Measurements from ENCODE around the gene UGT3A2. TPM values are rescaled to one million over a fixed set of nuclear protein-coding genes. Genes with fewer than 3 reads are reported as not detected.

The UGT3A2 gene
- total and polyA plus RNA-seq, 2 of the 4 experiments (the other 2 are of a cell fraction), result not detected

DNA sequence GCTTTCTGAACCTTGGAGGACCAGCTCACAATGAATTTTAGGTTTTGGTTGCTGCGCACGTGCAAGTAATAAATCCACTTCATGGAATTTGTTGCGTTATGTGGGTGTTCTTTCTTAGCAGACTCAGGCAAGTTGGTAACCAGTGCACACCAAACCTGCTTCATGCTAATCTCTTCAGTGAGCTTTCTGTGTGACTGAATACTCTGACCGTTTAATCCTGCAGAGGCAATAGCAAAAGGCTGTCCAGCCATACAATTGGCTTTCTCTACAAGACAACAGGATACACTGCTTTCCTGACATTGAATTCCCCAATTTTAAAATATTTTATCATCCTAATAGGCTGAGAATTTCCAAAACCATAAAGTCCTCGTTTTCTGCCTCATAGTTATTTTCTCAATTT, 10.3 kb downstream of the UGT3A2 start:
- Histone ChIP-seq H3K23ac (ENCODE audit: low read depth, low read length) (no peak overlapping the region), H3K36me3 (ENCODE audit: control insufficient read depth, insufficient read depth, low read length) (no peaks in the 10 kb centered on the region), H3K4me2 (ENCODE audit: low read depth, low read length) (no peak overlapping the region), H2AK5ac (ENCODE audit: low read depth, low read length) (no peak overlapping the region), H2AFZ (replicated peaks; ENCODE audit: low read length, poor library complexity) (no peak overlapping the region), H2BK120ac (ENCODE audit: low read depth, low read length) (no peak overlapping the region), H4K8ac (ENCODE audit: low read depth in 2 of 2, low read length in 2 of 2) (no peak overlapping the region), H3K79me1 (ENCODE audit: low read depth in 1 of 2, low read length in 2 of 2) (no peaks in the 10 kb centered on the region), H4K5ac (ENCODE audit: low read depth, low read length) (no peak overlapping the region), H2AK9ac (replicated peaks; ENCODE audit: low read depth, low read length, poor library complexity) (no peak overlapping the region), H3K27me3 (ENCODE audit: control insufficient read depth, insufficient read depth, low read length) (no peaks in the 10 kb centered on the region), H3K18ac (ENCODE audit: low read depth, low read length) (no peak overlapping the region), H3K9me3 (ENCODE audit: control insufficient read depth, insufficient read depth, low read length) (no peaks in the 10 kb centered on the region), H3K14ac (replicated peaks; ENCODE audit: low read depth, low read length) (no peak overlapping the region), H4K20me1 (ENCODE audit: insufficient read depth, low read length) (no peaks in the 10 kb centered on the region), H3K9ac (ENCODE audit: low read depth, low read length) (no peak overlapping the region), H3K56ac (ENCODE audit: extremely low read depth, insufficient read depth, low read length) (no peak overlapping the region), H2BK20ac (ENCODE audit: low read depth, low read length) (no peak overlapping the region), H3K4me1 (ENCODE audit: control insufficient read depth, insufficient read depth, low read length) (no peaks in the 10 kb centered on the region), H3K9me1 (ENCODE audit: insufficient read depth, low read length) (no peaks in the 10 kb centered on the region), H3K4ac (ENCODE audit: low read depth, low read length) (no peak overlapping the region), H3K4me3 (ENCODE audit: insufficient read depth, low read depth, low read length) (no peak overlapping the region), H2BK5ac (ENCODE audit: low read depth, low read length, poor library complexity, severe bottlenecking) (no peak overlapping the region), H4K91ac (ENCODE audit: insufficient read depth, low read depth, low read length) (no peak overlapping the region), H2BK15ac (ENCODE audit: low read depth, low read length) (no peak overlapping the region), H3K27ac (ENCODE audit: insufficient read depth, low read length) (no peak overlapping the region)
- BruUV-seq (replicated peaks), result no TSS peak
- in situ Hi-C loops (cut with MboI; ENCODE audit: low sequenced_read_pairs) (no loop called here), intact Hi-C loops (cut with micrococcal nuclease) (no loop called here), dilution Hi-C loops (cut with HindIII; ENCODE audit: low sequenced_read_pairs, unreplicated experiment) (no loop called here)
- ChIA-PET CTCF (no interaction called here), POLR2A (ENCODE audit: unreplicated experiment) (no interaction called here)
- 40% methylated on average over 1 of the region's 5 CpGs; no CpG with 5 or more reads in 1 of the 2 experiments for WGBS, 2 experiments (ENCODE audit: extremely low coverage in 2 of 2, insufficient read length in 1 of 2)
- no peak for DNase-seq
- no peak for ATAC-seq (ENCODE audit: low read depth)
- no peak for TF ChIP-seq CTCF (conservative IDR thresholded peaks at IDR 0.05; ENCODE audit: low read depth, low read length)
- no peak for TF ChIP-seq NFE2L2 (IDR thresholded peaks at IDR 0.05; ENCODE audit: low read depth, low read length)
